Stimulated activated CD8-positive, alpha-beta memory T cell treated with anti-CD3 and anti-CD28 coated beads, Interleukin-12 subunit alpha, Interleukin-12 subunit beta, amount 100 ng/mL, for 1 hour (primary cell): Measurements from ENCODE around the gene FGF12.

Experiments
- DNase-seq: peaks from one replicate; pipeline ENCODE4 v3.0.0-alpha.2; 2020; ENCODE audit warnings: low read depth

FGF12 gene

DNA sequence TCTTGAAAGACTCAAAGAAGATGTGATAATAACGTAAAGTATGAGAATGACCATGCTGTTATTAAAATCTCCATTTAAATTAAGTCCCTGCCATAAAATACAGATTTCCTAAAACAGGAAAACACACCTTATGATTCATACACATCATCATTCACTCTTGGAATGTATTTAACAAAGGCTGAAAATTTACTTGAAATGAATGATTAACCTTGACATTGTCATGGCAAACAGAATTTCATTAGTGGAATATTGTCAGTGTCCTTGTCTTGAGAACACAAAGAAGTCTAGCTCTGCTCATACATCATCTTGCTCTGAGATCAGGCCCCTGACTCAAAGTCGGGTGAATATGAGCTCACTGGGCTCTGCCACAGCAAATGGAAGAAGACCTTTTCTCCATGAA, 313.9 kb downstream of the FGF12 start:
- no peak for DNase-seq

- DNase-seq: no peak
Observed at GRCh38 chr3:192410684-192410960, 316.7 kb downstream of the FGF12 start.

GRCh38 chr3:192409838-192410683, 317.3 kb downstream of the FGF12 start:
- no peak for DNase-seq

DNA sequence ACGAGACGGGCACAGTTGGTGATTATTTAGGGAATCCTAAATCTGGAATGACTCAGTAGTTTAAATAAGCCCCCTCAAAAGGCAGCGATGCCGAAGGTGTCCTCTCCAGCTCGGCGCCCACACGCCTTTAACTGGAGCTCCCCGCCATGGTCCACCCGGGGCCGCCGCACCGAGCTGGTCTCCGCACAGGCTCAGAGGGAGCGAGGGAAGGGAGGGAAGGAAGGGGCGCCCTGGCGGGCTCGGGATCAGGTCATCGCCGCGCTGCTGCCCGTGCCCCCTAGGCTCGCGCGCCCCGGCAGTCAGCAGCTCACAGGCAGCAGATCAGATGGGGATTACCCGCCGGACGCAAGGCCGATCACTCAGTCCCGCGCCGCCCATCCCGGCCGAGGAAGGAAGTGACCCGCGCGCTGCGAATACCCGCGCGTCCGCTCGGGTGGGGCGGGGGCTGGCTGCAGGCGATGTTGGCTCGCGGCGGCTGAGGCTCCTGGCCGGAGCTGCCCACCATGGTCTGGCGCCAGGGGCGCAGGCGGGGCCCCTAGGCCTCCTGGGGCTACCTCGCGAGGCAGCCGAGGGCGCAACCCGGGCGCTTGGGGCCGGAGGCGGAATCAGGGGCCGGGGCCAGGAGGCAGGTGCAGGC, 318.0 kb downstream of the FGF12 start:
- no peak for DNase-seq

- DNase-seq: no peak
Observed at GRCh38 chr3:192408647-192409200, 318.6 kb downstream of the FGF12 start.

- no peak for DNase-seq
Observed at GRCh38 chr3:192408007-192408646, 319.2 kb downstream of the FGF12 start.

GRCh38 chr3:192399767-192400166, 327.6 kb downstream of the FGF12 start:
- DNase-seq: no peak

- no peak for DNase-seq
Observed at GRCh38 chr3:192397012-192397411, 330.3 kb downstream of the FGF12 start.

GRCh38 chr3:192395506-192395905, 331.8 kb downstream of the FGF12 start:
- no peak for DNase-seq

DNA sequence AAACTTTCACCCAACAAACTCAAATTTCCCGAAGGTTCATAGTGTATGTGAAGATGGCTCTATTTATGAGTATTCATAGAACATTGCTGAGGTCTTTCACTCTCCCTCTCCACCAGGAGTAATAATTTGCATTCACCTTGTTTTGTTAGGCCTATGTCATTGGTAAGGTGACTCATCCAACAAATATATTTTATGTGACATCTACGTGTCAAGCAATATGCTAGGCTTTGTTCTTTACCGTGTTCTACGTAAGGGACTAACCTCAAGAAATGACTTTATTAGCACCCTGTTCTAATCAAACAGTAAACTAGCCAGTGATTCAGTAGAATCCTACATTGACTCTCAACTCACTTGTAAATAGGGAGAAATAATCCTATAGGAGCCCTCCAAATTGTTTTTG, 334.4 kb downstream of the FGF12 start:
- DNase-seq: no peak

GRCh38 chr3:192382861-192383260, 344.5 kb downstream of the FGF12 start:
- no peak for DNase-seq

GRCh38 chr3:192373586-192373985, 353.8 kb downstream of the FGF12 start:
- no peak for DNase-seq

DNA sequence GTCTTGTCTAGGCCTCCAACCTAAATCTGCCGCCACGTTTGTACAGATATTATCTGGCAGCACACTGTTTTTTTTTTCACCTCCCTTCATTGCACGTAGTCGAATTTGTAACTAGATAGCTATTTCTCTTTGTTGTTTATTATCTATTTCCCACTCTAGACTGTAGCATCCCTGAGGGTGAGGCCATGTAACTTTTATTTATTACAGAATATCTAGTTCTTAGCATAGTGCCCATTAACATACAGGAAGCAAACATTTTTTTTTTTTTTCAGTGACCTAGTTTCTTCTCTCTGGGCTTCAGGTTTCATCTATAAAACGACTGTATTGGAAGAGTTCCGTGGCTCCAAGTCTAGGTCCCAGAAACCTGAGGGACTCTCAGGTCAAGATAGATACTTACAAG, 354.3 kb downstream of the FGF12 start:
- DNase-seq: no peak

DNA sequence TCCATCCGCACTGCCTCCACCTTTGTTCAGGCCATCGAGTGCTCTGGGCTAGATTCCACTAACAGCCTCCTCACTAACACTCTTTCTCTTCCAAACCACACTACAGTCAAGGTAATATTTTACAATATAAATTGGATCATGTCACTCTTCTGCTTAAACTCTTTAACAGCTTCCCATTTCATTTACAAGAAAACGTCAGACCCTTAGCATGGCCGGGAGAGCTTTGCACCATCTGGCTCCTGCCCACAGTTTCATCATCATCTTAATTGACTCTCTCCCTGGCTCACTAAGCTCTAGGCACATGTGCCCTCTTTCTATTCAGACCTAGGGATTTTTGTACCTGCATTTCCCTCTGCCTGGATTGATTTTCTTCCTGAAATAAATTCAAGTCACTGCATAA, 354.7 kb downstream of the FGF12 start:
- no peak for DNase-seq

GRCh38 chr3:192371870-192372400, 355.4 kb downstream of the FGF12 start:
- no peak for DNase-seq

GRCh38 chr3:192367616-192368015, 359.7 kb downstream of the FGF12 start:
- no peak for DNase-seq

DNA sequence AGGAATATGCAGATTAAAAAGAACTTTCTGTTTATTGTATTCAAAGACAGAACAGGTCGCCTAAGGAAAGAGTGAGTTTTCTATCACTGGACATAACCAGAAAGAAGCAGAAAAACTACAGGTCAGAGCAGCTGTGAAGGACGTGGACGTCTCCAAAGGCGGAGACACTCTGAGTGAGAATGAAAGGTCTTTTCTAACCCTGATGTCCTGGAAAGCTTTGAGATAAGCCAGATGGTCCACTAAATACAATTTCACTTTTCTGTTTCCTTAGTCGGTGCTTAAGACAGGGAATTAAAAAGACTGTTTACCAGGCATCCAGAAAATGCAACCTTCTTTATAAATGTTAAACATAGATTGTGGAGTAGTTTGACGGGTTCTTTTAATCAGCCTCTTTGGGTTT, 360.4 kb downstream of the FGF12 start:
- no peak for DNase-seq

DNA sequence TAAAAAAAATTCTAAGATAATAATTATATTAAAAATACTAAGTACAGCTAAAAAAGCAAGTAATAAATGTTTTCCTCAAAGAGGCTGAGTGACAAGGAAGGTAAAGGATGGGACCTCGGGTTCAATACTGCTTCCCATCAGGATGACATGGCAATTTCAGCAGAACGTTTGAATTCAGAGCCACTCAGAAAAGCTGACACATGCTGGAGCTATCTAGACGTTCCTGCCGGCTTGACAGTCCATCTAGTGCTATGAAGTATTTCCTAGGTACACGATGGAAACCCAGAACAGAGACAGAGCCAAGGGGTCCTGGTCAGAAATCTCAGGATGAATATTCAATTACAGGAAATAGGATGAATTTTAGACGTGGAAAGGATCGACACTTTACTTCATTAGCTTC, 361.8 kb downstream of the FGF12 start:
- no peak for DNase-seq

DNA sequence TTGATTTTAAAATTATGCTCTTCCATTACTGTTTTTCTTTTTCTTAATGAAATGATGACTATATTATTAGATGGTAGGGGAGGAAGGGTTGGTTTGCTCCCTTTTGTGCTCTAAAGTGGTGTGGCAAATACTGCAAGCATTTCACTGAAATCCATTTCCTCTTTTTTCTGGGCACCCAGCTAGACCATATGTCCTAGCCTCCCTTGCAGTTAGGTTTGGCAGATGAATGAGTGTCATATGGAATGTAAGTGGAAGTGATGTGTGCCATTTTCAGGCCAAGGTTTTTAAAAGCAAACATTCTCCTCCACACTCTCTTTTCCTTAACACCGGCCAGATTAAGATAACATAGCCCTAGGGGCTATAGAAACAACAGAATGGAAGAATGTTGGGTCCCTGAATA, 363.0 kb downstream of the FGF12 start:
- DNase-seq: no peak

DNA sequence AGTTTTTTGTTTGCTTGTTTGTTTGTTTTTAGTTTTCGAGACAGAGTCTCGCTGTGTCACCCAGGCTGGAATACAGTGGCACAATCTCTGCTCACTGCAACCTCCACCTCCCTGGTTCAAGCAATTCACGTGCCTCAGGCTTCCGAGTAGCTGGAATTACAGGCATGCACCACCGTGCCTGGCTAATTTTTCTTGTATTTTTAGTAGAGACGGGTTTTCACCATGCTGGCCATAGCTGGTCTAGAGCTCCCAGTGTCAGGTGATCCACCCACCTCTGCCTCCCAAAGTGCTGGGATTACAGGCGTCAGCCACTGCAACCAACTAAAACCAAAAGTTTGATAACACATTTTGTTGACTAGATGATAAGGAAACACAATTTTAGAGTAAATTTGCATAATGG, 372.7 kb downstream of the FGF12 start:
- DNase-seq: no peak

GRCh38 chr3:192352142-192352541, 375.2 kb downstream of the FGF12 start:
- DNase-seq: no peak

GRCh38 chr3:192351441-192351840, 375.9 kb downstream of the FGF12 start:
- DNase-seq: no peak

GRCh38 chr3:192340031-192340430, 387.3 kb downstream of the FGF12 start:
- no peak for DNase-seq
